HG03342 (cell line): ENCODE data around the gene ATAD1.
"Not testable (repeated sequence)": the region's sequence is repeated elsewhere in the genome, so short reads cannot be mapped to it uniquely, and the experiment has no call there.

Experiments used
- ATAC-seq: cut with Tn5 transposase; IDR thresholded peaks from one replicate; pipeline ENCODE4 v1.9.1; 2021; ENCODE audit warnings: mild to moderate bottlenecking, moderate library complexity; ENCODE audit not compliant: unreplicated experiment

Gene ATAD1

GRCh38 chr10:87804939-87805569, 13.0 kb downstream of the ATAD1 start:
- ATAC-seq: no peak

- no peak for ATAC-seq
Observed at GRCh38 chr10:87803831-87804230, 14.2 kb downstream of the ATAD1 start.

- ATAC-seq: no peak
Observed at GRCh38 chr10:87803328-87803727, 14.7 kb downstream of the ATAD1 start.

- not testable (repeated sequence) for ATAC-seq
Observed at GRCh38 chr10:87801813-87802435, 16.1 kb downstream of the ATAD1 start.

GRCh38 chr10:87799860-87800259, 18.2 kb downstream of the ATAD1 start:
- ATAC-seq: no peak

- ATAC-seq: no peak
Observed at GRCh38 chr10:87798082-87798481, 19.9 kb downstream of the ATAD1 start.

GRCh38 chr10:87794285-87794684, 23.7 kb downstream of the ATAD1 start:
- no peak for ATAC-seq

- no peak for ATAC-seq
Observed at GRCh38 chr10:87790185-87790584, 27.8 kb downstream of the ATAD1 start.

- no peak for ATAC-seq
Observed at GRCh38 chr10:87786421-87786820, 31.6 kb downstream of the ATAD1 start.

GRCh38 chr10:87782721-87783120, 35.3 kb downstream of the ATAD1 start:
- ATAC-seq: no peak

GRCh38 chr10:87781545-87781944, 36.5 kb downstream of the ATAD1 start:
- no peak for ATAC-seq

GRCh38 chr10:87776328-87776727, 41.7 kb downstream of the ATAD1 start:
- no peak for ATAC-seq

- no peak for ATAC-seq
Observed at GRCh38 chr10:87775766-87776165, 42.3 kb downstream of the ATAD1 start.

- ATAC-seq: no peak
Observed at GRCh38 chr10:87771871-87772500, 46.0 kb downstream of the ATAD1 start.

GRCh38 chr10:87767253-87767652, 50.8 kb downstream of the ATAD1 start:
- ATAC-seq: no peak

- no peak for ATAC-seq
Observed at GRCh38 chr10:87765666-87766376, 52.2 kb downstream of the ATAD1 start.

- no peak for ATAC-seq
Observed at GRCh38 chr10:87764072-87764934, 53.7 kb downstream of the ATAD1 start.

- no peak for ATAC-seq
Observed at GRCh38 chr10:87763086-87763861, 54.8 kb downstream of the ATAD1 start.

- no peak for ATAC-seq
Observed at GRCh38 chr10:87761892-87762291, 56.1 kb downstream of the ATAD1 start.

GRCh38 chr10:87761153-87761552, 56.9 kb downstream of the ATAD1 start:
- no peak for ATAC-seq
